Measurements from ENCODE around the gene EDARADD. TPM values are rescaled to one million over a fixed set of nuclear protein-coding genes. Genes with fewer than 3 reads are reported as not detected.

EDARADD gene
- total RNA-seq, 6 experiments from 2014 or later: 0.43 TPM; not detected in 4

DNA sequence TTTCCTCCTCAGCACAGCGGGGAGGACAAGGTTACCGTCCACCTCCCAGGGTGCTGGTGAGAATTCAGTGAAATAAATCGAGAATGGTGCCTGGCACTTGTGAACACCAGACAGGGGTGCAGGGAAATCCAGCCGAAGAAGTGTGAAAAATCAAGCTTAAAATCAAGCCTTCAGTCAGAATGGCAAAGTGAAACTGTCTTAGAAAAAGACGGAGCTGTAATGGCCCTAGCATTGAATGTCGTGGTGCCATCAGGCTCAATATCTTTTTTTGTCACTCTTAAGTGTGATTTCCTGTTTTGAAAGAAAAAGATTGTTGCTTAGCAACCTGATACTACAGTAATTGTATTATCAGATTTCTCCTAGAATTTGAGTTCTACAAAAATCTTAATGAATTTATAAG lies 22.1 kb downstream of the EDARADD start:
- no peaks in the 10 kb centered on the region for H3K4me1 Mint-ChIP-seq (ENCODE audit: low read depth)
- peaks cover 5% of the 10 kb centered on the region for H3K9me3 Mint-ChIP-seq
- H3K36me3 Mint-ChIP-seq (ENCODE audit: low read depth): no peaks in the 10 kb centered on the region
- H3K27ac Mint-ChIP-seq: no peak overlapping the region
- no peaks in the 10 kb centered on the region; the same call in 1 of the 2 replicates for H3K27me3 Mint-ChIP-seq (ENCODE audit: insufficient read depth)
- H3K4me3 Mint-ChIP-seq: no peak overlapping the region
- no peak for DNase-seq
- TF ChIP-seq, protein P1, sequence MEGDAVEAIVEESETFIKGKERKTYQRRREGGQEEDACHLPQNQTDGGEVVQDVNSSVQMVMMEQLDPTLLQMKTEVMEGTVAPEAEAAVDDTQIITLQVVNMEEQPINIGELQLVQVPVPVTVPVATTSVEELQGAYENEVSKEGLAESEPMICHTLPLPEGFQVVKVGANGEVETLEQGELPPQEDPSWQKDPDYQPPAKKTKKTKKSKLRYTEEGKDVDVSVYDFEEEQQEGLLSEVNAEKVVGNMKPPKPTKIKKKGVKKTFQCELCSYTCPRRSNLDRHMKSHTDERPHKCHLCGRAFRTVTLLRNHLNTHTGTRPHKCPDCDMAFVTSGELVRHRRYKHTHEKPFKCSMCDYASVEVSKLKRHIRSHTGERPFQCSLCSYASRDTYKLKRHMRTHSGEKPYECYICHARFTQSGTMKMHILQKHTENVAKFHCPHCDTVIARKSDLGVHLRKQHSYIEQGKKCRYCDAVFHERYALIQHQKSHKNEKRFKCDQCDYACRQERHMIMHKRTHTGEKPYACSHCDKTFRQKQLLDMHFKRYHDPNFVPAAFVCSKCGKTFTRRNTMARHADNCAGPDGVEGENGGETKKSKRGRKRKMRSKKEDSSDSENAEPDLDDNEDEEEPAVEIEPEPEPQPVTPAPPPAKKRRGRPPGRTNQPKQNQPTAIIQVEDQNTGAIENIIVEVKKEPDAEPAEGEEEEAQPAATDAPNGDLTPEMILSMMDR (IDR thresholded peaks at IDR 0.05): no peak

DNA sequence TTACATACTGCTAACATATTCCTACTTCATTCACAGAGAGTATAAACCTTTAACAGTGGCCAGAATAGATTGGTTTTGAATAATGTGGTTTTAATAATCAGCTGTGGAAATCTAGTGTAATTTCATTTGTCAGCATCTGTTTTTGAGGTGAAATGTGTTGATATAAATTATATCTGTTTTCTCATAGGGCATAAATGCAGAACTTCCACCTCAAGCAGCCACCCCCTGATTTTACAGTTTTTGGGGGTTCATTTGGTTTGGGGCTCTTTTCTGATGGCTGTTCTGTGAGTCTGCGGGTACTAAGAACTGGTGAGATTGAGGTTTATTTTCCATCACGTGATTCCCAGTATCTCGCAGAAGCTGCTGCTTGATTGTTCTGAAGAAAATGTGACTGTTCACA lies 23.2 kb downstream of the EDARADD start:
- TF ChIP-seq, protein P1 (IDR thresholded peaks at IDR 0.05): no peak
- H3K27ac Mint-ChIP-seq: no peak overlapping the region
- H3K4me3 Mint-ChIP-seq: no peak overlapping the region
- peaks cover 3% of the 10 kb centered on the region for H3K9me3 Mint-ChIP-seq
- H3K27me3 Mint-ChIP-seq (ENCODE audit: insufficient read depth): no peaks in the 10 kb centered on the region; the same call in 1 of the 2 replicates
- no peak for DNase-seq
- H3K4me1 Mint-ChIP-seq (ENCODE audit: low read depth): no peaks in the 10 kb centered on the region
- no peaks in the 10 kb centered on the region for H3K36me3 Mint-ChIP-seq (ENCODE audit: low read depth)

DNA sequence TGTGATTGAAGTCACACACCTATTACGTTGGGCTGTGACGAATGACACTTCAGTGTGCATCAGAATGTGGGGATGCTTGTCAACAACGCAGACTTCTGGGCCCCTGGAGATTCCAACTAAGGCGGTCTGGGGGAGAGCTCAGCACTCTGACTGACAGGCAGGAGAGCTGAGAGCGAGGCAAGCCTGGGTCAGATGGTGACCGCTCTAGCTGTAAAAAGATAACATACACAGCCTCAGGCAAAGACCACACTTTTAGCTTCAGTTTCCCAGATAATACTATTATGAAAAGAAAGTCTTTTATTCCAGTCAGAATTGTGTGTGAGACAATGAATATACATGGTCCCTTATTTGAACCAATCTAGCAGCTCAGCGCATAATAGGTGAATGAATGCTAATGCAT lies 25.4 kb downstream of the EDARADD start:
- Mint-ChIP-seq H3K4me3 (no peak overlapping the region), H3K27me3 (ENCODE audit: insufficient read depth) (peaks cover 6% of the 10 kb centered on the region; the same call in 1 of the 2 replicates), H3K4me1 (ENCODE audit: low read depth) (no peaks in the 10 kb centered on the region), H3K36me3 (ENCODE audit: low read depth) (no peaks in the 10 kb centered on the region), H3K9me3 (no peaks in the 10 kb centered on the region; the same call in 1 of the 2 replicates), H3K27ac (no peak overlapping the region)
- TF ChIP-seq, protein P1 (IDR thresholded peaks at IDR 0.05): no peak
- DNase-seq: no peak

DNA sequence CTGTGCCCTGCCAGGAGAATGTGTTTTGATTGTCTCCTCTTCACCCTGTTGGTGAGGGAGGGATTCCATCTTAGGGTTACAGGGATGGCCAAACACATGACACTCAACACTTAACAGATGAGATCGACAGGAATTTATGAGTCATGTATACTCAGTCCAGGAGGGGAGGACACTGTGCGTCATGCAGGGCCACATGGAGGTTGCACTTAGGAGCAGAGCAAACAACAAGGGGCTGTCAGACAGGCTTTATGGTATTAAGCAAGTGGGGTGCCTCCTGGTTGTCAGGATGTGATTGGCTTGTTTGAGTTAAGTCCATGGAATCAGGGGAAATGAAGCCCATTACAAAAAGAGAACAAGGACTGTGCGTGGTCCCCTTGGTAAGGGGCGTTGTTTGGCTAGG lies 26.9 kb downstream of the EDARADD start:
- Mint-ChIP-seq H3K9me3 (peaks cover 1% of the 10 kb centered on the region; the same call in 1 of the 2 replicates), H3K36me3 (ENCODE audit: low read depth) (no peaks in the 10 kb centered on the region), H3K27ac (no peak overlapping the region), H3K4me1 (ENCODE audit: low read depth) (no peaks in the 10 kb centered on the region), H3K27me3 (ENCODE audit: insufficient read depth) (peaks cover 6% of the 10 kb centered on the region; the same call in 1 of the 2 replicates), H3K4me3 (no peak overlapping the region)
- DNase-seq: no peak
- TF ChIP-seq, protein P1 (IDR thresholded peaks at IDR 0.05): no peak

DNA sequence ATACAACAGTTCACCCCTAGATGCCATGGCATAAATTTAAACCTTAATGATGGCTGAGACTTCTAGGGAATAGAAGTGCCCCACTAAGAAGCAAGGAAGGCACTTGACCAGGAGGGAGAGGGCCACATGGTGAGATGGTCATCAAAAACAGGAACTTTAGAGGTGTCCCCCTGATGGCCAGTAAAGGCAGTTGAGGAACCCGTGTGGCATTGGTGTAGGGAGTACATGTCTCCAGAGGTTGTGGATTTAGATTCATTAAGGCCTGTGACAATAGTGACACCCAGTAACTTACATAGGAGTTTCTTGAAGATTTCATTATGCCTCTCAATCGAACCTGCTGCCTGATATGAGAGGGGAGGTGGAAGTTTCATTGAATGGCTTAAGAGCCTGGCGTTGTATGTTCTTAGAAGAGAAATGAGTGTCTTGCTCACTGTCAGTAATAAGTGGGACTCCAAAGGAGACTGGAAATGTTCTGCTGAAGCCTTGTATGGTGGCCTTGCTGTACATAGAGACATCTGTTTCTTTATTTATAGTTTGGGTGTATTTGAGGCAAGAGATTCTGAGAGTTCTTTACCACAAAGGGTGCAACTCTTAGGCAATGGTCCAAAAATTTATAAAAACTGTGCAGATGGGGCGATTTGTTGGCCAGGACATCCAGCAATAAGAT lies 27.9 kb downstream of the EDARADD start:
- no peak for DNase-seq
- H3K4me1 Mint-ChIP-seq (ENCODE audit: low read depth): no peaks in the 10 kb centered on the region
- no peak overlapping the region for H3K4me3 Mint-ChIP-seq
- TF ChIP-seq, protein P1 (IDR thresholded peaks at IDR 0.05): no peak
- no peaks in the 10 kb centered on the region for H3K36me3 Mint-ChIP-seq (ENCODE audit: low read depth)
- peaks cover 6% of the 10 kb centered on the region; the same call in 1 of the 2 replicates for H3K9me3 Mint-ChIP-seq
- peaks cover 6% of the 10 kb centered on the region; the same call in 1 of the 2 replicates for H3K27me3 Mint-ChIP-seq (ENCODE audit: insufficient read depth)
- H3K27ac Mint-ChIP-seq: no peak overlapping the region
